GM12878 (cell line): ENCODE results near the gene SYK. TPM values are rescaled to one million over a fixed set of nuclear protein-coding genes. Genes with fewer than 3 reads are reported as not detected.

Experiments used
- ATAC-seq: fragments of 200-7000 bp; cut with Tn5 transposase; 3 replicates; pipeline ENCODE4 v1.9.1; 2020; ENCODE audit warnings: mild to moderate bottlenecking, moderate library complexity
- BruUV-seq: library from RNA; stranded (reverse); fragments of 400-500 nt; replicated peaks from 2 replicates; lab custom pipeline; 2021; lab: Mats Ljungman, UMichigan
- CTCF ChIA-PET: fragments of 300-600 bp; sonication (Branson Sonifier 250); formaldehyde crosslinking; extraction: SDS; loops from one replicate; lab custom pipeline; 2021; ENCODE audit warnings: inconsistent platforms; lab: Yijun Ruan, JAX
- POLR2A ChIA-PET: fragments of 350-600 bp; formaldehyde crosslinking; extraction: SDS; loops from one replicate; lab custom pipeline; 2021; ENCODE audit warnings: inconsistent platforms; lab: Charles Lee
- RAD21 ChIA-PET: fragments of 300-600 bp; sonication (Branson Sonifier 250); formaldehyde crosslinking; loops from one replicate; lab custom pipeline; 2023; ENCODE audit warnings: antibody characterized with exemption; ENCODE audit not compliant: unreplicated experiment; lab: Charles Lee
- SMC1A ChIA-PET: fragments of 300-600 bp; sonication (Branson Sonifier 250); formaldehyde crosslinking; loops from one replicate; lab custom pipeline; 2023; ENCODE audit not compliant: unreplicated experiment, uncharacterized antibody; lab: Charles Lee
- DNase-seq: peaks from one replicate; pipeline ENCODE4 v3.0.0-alpha.2; 2011; ENCODE audit warnings: low read depth, low spot score
- FAIRE-seq: peaks from 3 replicates; lab custom pipeline; 2011; peaks lifted over from hg19 to GRCh38; lab: Jason Lieb, UNC
- H2AFZ ChIP-seq: 2 replicates; pipeline ENCODE4 v1.6.0; 2011; ENCODE audit warnings: low read depth, low read length, control low read depth; ENCODE audit not compliant: control insufficient read depth
- H3K27ac ChIP-seq: 2 replicates; pipeline ENCODE4 v1.5.1; 2011; ENCODE audit warnings: control low read depth; ENCODE audit not compliant: control insufficient read depth, insufficient read depth
- H3K27me3 ChIP-seq, 2 experiments: replicated peaks in 1 of 2; 2 replicates each; pipeline versions ENCODE4 v1.6.0 to v1.6.1; 2011; ENCODE audit warnings: low read length in 1 of 2; ENCODE audit not compliant: control insufficient read depth in 2 of 2, insufficient read depth in 2 of 2
- H3K36me3 ChIP-seq, 2 experiments: 2 replicates each; pipeline ENCODE4 v1.5.1; 2011; ENCODE audit warnings: low read length in 1 of 2; ENCODE audit not compliant: control insufficient read depth in 2 of 2, insufficient read depth in 2 of 2
- H3K4me1 ChIP-seq: 2 replicates; pipeline ENCODE4 v1.6.1; 2011; ENCODE audit warnings: mild to moderate bottlenecking, low read length, moderate library complexity, mixed read lengths; ENCODE audit not compliant: control insufficient read depth, insufficient read depth
- H3K4me2 ChIP-seq: 2 replicates; pipeline ENCODE4 v1.6.0; 2011; ENCODE audit warnings: control low read depth; ENCODE audit not compliant: control insufficient read depth, insufficient read depth
- H3K4me3 ChIP-seq: fragments of 200-600 bp; sonication (generic); 2 replicates; pipeline ENCODE4 v1.5.1; 2016
- H3K79me2 ChIP-seq: 2 replicates; pipeline ENCODE4 v1.6.0; 2011; ENCODE audit warnings: low read length; ENCODE audit not compliant: control insufficient read depth, insufficient read depth
- H3K9ac ChIP-seq: 2 replicates; pipeline ENCODE4 v1.8.0; 2011; ENCODE audit warnings: low read length, control low read depth, mixed read lengths; ENCODE audit not compliant: control insufficient read depth, insufficient read depth
- H3K9me3 ChIP-seq: replicated peaks from 3 replicates; pipeline ENCODE4 v1.5.1; 2011; ENCODE audit warnings: mild to moderate bottlenecking, low read length; ENCODE audit not compliant: control insufficient read depth, insufficient read depth
- H4K20me1 ChIP-seq: 2 replicates; pipeline ENCODE4 v1.6.0; 2011; ENCODE audit not compliant: control insufficient read depth, insufficient read depth
- CEBPZ ChIP-seq: fragments of 150-350 bp; IDR thresholded peaks from 2 replicates; pipeline ENCODE4 v1.6.1; 2016; ENCODE audit warnings: low read depth, low read length
- CHD2 ChIP-seq: IDR thresholded peaks from 2 replicates; pipeline ENCODE4 v1.6.1; 2011; ENCODE audit warnings: low read depth, low read length, improper control_type of control experiment, borderline replicate concordance
- ELK1 ChIP-seq: IDR thresholded peaks from 2 replicates; pipeline ENCODE4 v1.6.1; 2012; ENCODE audit warnings: low read depth, low read length, improper control_type of control experiment
- HDGF ChIP-seq: fragments of 450-650 bp; IDR thresholded peaks from 2 replicates; pipeline ENCODE4 v1.6.1; 2016; ENCODE audit warnings: antibody characterized with exemption
- KAT2A ChIP-seq: conservative IDR thresholded peaks from 2 replicates; pipeline ENCODE4 v1.6.1; 2011; ENCODE audit warnings: low read depth, low read length; ENCODE audit not compliant: control insufficient read depth
- MEF2A ChIP-seq: IDR thresholded peaks from 2 replicates; pipeline ENCODE4 v1.6.1; 2011; ENCODE audit warnings: low read depth, mild to moderate bottlenecking, low read length, moderate library complexity; ENCODE audit not compliant: insufficient read depth
- NBN ChIP-seq: fragments of 450-650 bp; IDR thresholded peaks from 2 replicates; pipeline ENCODE4 v1.6.1; 2016
- NFIC ChIP-seq: IDR thresholded peaks from 2 replicates; pipeline ENCODE4 v1.6.1; 2012; ENCODE audit warnings: low read depth, mild to moderate bottlenecking, inconsistent platforms, low read length, moderate library complexity
- NR2C2 ChIP-seq: IDR thresholded peaks from 2 replicates; pipeline ENCODE4 v1.6.1; 2011; ENCODE audit warnings: borderline replicate concordance, low read depth; ENCODE audit not compliant: control insufficient read depth, insufficient read length
- PAX8 ChIP-seq: fragments of 450-650 bp; IDR thresholded peaks from 2 replicates; pipeline ENCODE4 v1.6.1; 2017; ENCODE audit warnings: mild to moderate bottlenecking, moderate library complexity
- RAD51 ChIP-seq: fragments of 450-650 bp; IDR thresholded peaks from 2 replicates; pipeline ENCODE4 v1.6.1; 2016; ENCODE audit warnings: moderate library complexity, mild to moderate bottlenecking, inconsistent platforms
- SIX5 ChIP-seq: IDR thresholded peaks from 2 replicates; pipeline ENCODE4 v1.6.1; 2011; ENCODE audit warnings: mild to moderate bottlenecking, low read depth, low read length, moderate library complexity; ENCODE audit not compliant: severe bottlenecking
- SREBF1 ChIP-seq: IDR thresholded peaks from 2 replicates; pipeline ENCODE4 v1.6.1; 2012; ENCODE audit warnings: mild to moderate bottlenecking, low read length
- TCF3 ChIP-seq: IDR thresholded peaks from 2 replicates; pipeline ENCODE4 v1.6.1; 2012; ENCODE audit warnings: low read depth, mild to moderate bottlenecking, low read length, borderline replicate concordance; ENCODE audit not compliant: insufficient read depth
- WGBS: methylation state at CpG from one replicate; pipeline ENCODE4 v1.1.6; 2016; ENCODE audit warnings: low lambda C conversion rate; ENCODE audit not compliant: insufficient replicate concordance, insufficient coverage; ENCODE audit errors: missing lambda C conversion rate; 5-methylcytosine and 5-hydroxymethylcytosine counted together
- in situ Hi-C: fragments of 300-500 bp; cut with MboI; formaldehyde crosslinking; loops from 9 replicates; pipeline ENCODE4 v1.14.3; 2018; ENCODE audit warnings: mixed read lengths
- intact Hi-C: fragments of 100-400 bp; cut with micrococcal nuclease; formaldehyde crosslinking; loops from one replicate; pipeline ENCODE4 v1.14.2; 2022; ENCODE audit not compliant: unreplicated experiment
- polyA plus RNA-seq, 11 experiments: library from polyadenylated mRNA; depleted of rRNA in 4 of 11; unstranded in 6 of 11; stranded (reverse) in 5 of 11; fragments of >200 nt; fragmentation: Nextera tagmentation in 4 of 11; fragmentation: Illumina TruSeq in 1 of 11; extraction: Ambion mirVana in 4 of 11; extraction: Trizol in 1 of 11; gene quantifications; 1 replicate in 1 of 11; 2 replicates in 10 of 11; pipeline versions ENCODE4 v1.2.1 to v1.2.3, GENCODE V29; 2011 to 2016; ENCODE audit warnings: inconsistent platforms in 2 of 11, missing spikeins in 2 of 11, low read depth in 1 of 11
- total RNA-seq, 4 experiments: library from RNA; depleted of rRNA in 3 of 4; stranded (reverse); fragments of >200 nt in 3 of 4; fragmentation: Illumina TruSeq in 1 of 4; extraction: Trizol in 1 of 4; gene quantifications; 2 replicates each; pipeline versions ENCODE4 v1.2.1 to v1.2.3, GENCODE V29; 2013 to 2021
- TF ChIP-seq, protein P1 (sequence below): fragments of 450-650 bp; IDR thresholded peaks from 2 replicates; pipeline ENCODE4 v1.6.1; 2017; ENCODE audit warnings: borderline replicate concordance
- TF ChIP-seq, protein P2 (sequence below): fragments of 450-650 bp; IDR thresholded peaks from 2 replicates; pipeline ENCODE4 v1.6.1; 2016; ENCODE audit warnings: mild to moderate bottlenecking, moderate library complexity, borderline replicate concordance

SYK gene
- total and polyA plus RNA-seq, 10 of the 15 experiments (the other 5 are each of a cell fraction or from before 2014, with no cell fraction given): 6.5 to 135 (median 68.8) TPM

- Histone ChIP-seq H2AFZ (no peak overlapping the region), H3K4me1 (peaks cover 23% of the 10 kb centered on the region), H3K36me3 (no peaks in the 10 kb centered on the region), H3K79me2 (no peaks in the 10 kb centered on the region), H3K9ac (no peak overlapping the region), H3K4me2 (no peak overlapping the region), H3K27me3 (no peaks in the 10 kb centered on the region), H4K20me1 (no peaks in the 10 kb centered on the region), H3K4me3 (no peak overlapping the region), H3K9me3 (peaks cover 6% of the 10 kb centered on the region), H3K27ac (no peak overlapping the region)
- WGBS: 54% methylated on average over 4 of the region's 4 CpGs
- ChIA-PET RAD21 (no interaction called here), CTCF (no interaction called here), POLR2A (no interaction called here), SMC1A (no interaction called here)
- ATAC-seq (no peak), DNase-seq (no peak), FAIRE-seq (no peak)
- BruUV-seq: no TSS peak
- in situ Hi-C loops: no loop called here
- intact Hi-C loops: no loop called here
- no peak for TF ChIP-seq SIX5
- TF ChIP-seq MEF2A: no peak
- TF ChIP-seq PAX8: no peak
- no peak for TF ChIP-seq NR2C2
- no peak for TF ChIP-seq NBN
- no peak for TF ChIP-seq CHD2
- TF ChIP-seq CEBPZ: no peak
- no peak for TF ChIP-seq RAD51
- TF ChIP-seq HDGF: no peak
- TF ChIP-seq SREBF1: no peak
- no peak for TF ChIP-seq ELK1
- no peak for TF ChIP-seq NFIC
- TF ChIP-seq, protein P1, sequence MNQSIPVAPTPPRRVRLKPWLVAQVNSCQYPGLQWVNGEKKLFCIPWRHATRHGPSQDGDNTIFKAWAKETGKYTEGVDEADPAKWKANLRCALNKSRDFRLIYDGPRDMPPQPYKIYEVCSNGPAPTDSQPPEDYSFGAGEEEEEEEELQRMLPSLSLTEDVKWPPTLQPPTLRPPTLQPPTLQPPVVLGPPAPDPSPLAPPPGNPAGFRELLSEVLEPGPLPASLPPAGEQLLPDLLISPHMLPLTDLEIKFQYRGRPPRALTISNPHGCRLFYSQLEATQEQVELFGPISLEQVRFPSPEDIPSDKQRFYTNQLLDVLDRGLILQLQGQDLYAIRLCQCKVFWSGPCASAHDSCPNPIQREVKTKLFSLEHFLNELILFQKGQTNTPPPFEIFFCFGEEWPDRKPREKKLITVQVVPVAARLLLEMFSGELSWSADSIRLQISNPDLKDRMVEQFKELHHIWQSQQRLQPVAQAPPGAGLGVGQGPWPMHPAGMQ: no peak
- TF ChIP-seq TCF3: no peak
- TF ChIP-seq, protein P2, sequence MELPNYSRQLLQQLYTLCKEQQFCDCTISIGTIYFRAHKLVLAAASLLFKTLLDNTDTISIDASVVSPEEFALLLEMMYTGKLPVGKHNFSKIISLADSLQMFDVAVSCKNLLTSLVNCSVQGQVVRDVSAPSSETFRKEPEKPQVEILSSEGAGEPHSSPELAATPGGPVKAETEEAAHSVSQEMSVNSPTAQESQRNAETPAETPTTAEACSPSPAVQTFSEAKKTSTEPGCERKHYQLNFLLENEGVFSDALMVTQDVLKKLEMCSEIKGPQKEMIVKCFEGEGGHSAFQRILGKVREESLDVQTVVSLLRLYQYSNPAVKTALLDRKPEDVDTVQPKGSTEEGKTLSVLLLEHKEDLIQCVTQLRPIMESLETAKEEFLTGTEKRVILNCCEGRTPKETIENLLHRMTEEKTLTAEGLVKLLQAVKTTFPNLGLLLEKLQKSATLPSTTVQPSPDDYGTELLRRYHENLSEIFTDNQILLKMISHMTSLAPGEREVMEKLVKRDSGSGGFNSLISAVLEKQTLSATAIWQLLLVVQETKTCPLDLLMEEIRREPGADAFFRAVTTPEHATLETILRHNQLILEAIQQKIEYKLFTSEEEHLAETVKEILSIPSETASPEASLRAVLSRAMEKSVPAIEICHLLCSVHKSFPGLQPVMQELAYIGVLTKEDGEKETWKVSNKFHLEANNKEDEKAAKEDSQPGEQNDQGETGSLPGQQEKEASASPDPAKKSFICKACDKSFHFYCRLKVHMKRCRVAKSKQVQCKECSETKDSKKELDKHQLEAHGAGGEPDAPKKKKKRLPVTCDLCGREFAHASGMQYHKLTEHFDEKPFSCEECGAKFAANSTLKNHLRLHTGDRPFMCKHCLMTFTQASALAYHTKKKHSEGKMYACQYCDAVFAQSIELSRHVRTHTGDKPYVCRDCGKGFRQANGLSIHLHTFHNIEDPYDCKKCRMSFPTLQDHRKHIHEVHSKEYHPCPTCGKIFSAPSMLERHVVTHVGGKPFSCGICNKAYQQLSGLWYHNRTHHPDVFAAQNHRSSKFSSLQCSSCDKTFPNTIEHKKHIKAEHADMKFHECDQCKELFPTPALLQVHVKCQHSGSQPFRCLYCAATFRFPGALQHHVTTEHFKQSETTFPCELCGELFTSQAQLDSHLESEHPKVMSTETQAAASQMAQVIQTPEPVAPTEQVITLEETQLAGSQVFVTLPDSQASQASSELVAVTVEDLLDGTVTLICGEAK: no peak
- TF ChIP-seq KAT2A: no peak
Observed at GRCh38 chr9:90789408-90789807, 12.2 kb upstream of the SYK start.
